Endothelial cell of umbilical vein (primary cell): Measurements from ENCODE around the gene SLC35G6. TPM values are rescaled to one million over a fixed set of nuclear protein-coding genes. Genes with fewer than 3 reads are reported as not detected.

Source experiments
- BruUV-seq: library from RNA; stranded (reverse); fragments of 400-500 nt; replicated peaks from 2 replicates; lab custom pipeline; 2021; lab: Mats Ljungman, UMichigan
- CTCF ChIA-PET: fragments of 300-600, 350-600 bp; sonication (Branson Sonifier 250); formaldehyde crosslinking; loops from one replicate; lab custom pipeline; 2021; ENCODE audit warnings: antibody characterized with exemption, inconsistent platforms; lab: Charles Lee
- POLR2A ChIA-PET: fragments of 300-600, 350-600 bp; sonication (Branson Sonifier 250); formaldehyde crosslinking; loops from one replicate; lab custom pipeline; 2021; ENCODE audit warnings: antibody characterized with exemption, inconsistent platforms; lab: Charles Lee
- DNase-seq: peaks from one replicate; pipeline ENCODE4 v3.0.0-alpha.2; 2011; ENCODE audit warnings: low read depth, low spot score
- FAIRE-seq: peaks from 2 replicates; lab custom pipeline; 2011; peaks lifted over from hg19 to GRCh38; lab: Jason Lieb, UNC
- H2AFZ ChIP-seq: 2 replicates; pipeline ENCODE4 v1.6.0; 2012; ENCODE audit warnings: low read depth, low read length, control low read depth, inconsistent platforms
- H3K27ac ChIP-seq: 2 replicates; pipeline ENCODE4 v1.5.1; 2011; ENCODE audit warnings: low read depth, mild to moderate bottlenecking, control low read depth, low read length, moderate library complexity; ENCODE audit not compliant: insufficient read depth
- H3K27me3 ChIP-seq, 2 experiments: 2 replicates each; pipeline versions ENCODE4 v1.6.0 to v1.6.1; 2011; ENCODE audit warnings: low read length in 2 of 2, mixed read lengths in 1 of 2; ENCODE audit not compliant: control insufficient read depth in 2 of 2, insufficient read depth in 2 of 2
- H3K36me3 ChIP-seq, 2 experiments: 2 replicates in 1 of 2; 3 replicates in 1 of 2; pipeline ENCODE4 v1.5.1; 2011; ENCODE audit warnings: low read length in 2 of 2, mild to moderate bottlenecking in 1 of 2, moderate library complexity in 1 of 2; ENCODE audit not compliant: control insufficient read depth in 2 of 2, insufficient read depth in 2 of 2; ENCODE audit errors: extremely low read depth in 1 of 2
- H3K4me1 ChIP-seq: 3 replicates; pipeline ENCODE4 v1.5.1; 2011; ENCODE audit warnings: mild to moderate bottlenecking, low read length; ENCODE audit not compliant: control insufficient read depth, insufficient read depth; ENCODE audit errors: extremely low read depth
- H3K4me2 ChIP-seq: 2 replicates; pipeline ENCODE4 v1.6.1; 2011; ENCODE audit warnings: low read length, control low read depth, mixed read lengths; ENCODE audit not compliant: insufficient read depth
- H3K4me3 ChIP-seq, 3 experiments: fragments of 200-600 bp in 1 of 3; sonication (generic), shearing (Covaris generic) in 1 of 3; replicated peaks in 1 of 3; 2 replicates each; pipeline ENCODE4 v1.5.1; 2011 to 2016; ENCODE audit warnings: control low read depth in 3 of 3, low read length in 3 of 3, mild to moderate bottlenecking in 2 of 3, inconsistent platforms in 1 of 3, low read depth in 1 of 3, moderate library complexity in 1 of 3; ENCODE audit not compliant: insufficient read depth in 1 of 3
- H3K79me2 ChIP-seq: 2 replicates; pipeline ENCODE4 v1.6.0; 2012; ENCODE audit warnings: low read length, inconsistent platforms; ENCODE audit not compliant: control insufficient read depth, insufficient read depth
- H3K9ac ChIP-seq: replicated peaks from 2 replicates; pipeline ENCODE3; 2011; ENCODE audit warnings: low read length, control low read depth; ENCODE audit not compliant: insufficient read depth; ENCODE audit errors: extremely low read depth
- H3K9me1 ChIP-seq: replicated peaks from 3 replicates; pipeline ENCODE4 v1.6.0; 2011; ENCODE audit warnings: mild to moderate bottlenecking, low read length; ENCODE audit not compliant: control insufficient read depth, insufficient read depth; ENCODE audit errors: extremely low read depth
- H3K9me3 ChIP-seq: replicated peaks from 2 replicates; pipeline ENCODE4 v1.5.1; 2012; ENCODE audit warnings: low read length, inconsistent platforms; ENCODE audit not compliant: control insufficient read depth, insufficient read depth
- H4K20me1 ChIP-seq: replicated peaks from 2 replicates; pipeline ENCODE3; 2011; ENCODE audit warnings: mild to moderate bottlenecking, low read length; ENCODE audit not compliant: control insufficient read depth, insufficient read depth; ENCODE audit errors: extremely low read depth
- EZH2 ChIP-seq: IDR thresholded peaks from 2 replicates; pipeline ENCODE4 v1.6.1; 2012; ENCODE audit warnings: borderline replicate concordance, low read depth, mild to moderate bottlenecking, moderate library complexity, low read length, inconsistent platforms; ENCODE audit not compliant: severe bottlenecking
- FOS ChIP-seq: IDR thresholded peaks from 2 replicates; pipeline ENCODE4 v1.6.1; 2011; ENCODE audit warnings: mild to moderate bottlenecking, low read length, moderate library complexity, borderline replicate concordance; ENCODE audit not compliant: insufficient read depth
- GATA2 ChIP-seq: IDR thresholded peaks from 2 replicates; pipeline ENCODE4 v1.7.0; 2011; ENCODE audit warnings: low read depth, mild to moderate bottlenecking, moderate library complexity, mixed read lengths, low read length; ENCODE audit not compliant: insufficient read length, insufficient read depth
- JUN ChIP-seq: IDR thresholded peaks from 2 replicates; pipeline ENCODE4 v1.6.1; 2011; ENCODE audit warnings: borderline replicate concordance, low read depth; ENCODE audit not compliant: insufficient read length, insufficient read depth
- MYC ChIP-seq: IDR thresholded peaks from one replicate; pipeline ENCODE4 v1.6.1; 2011; ENCODE audit warnings: mild to moderate bottlenecking, low read depth, low read length
- POLR2A ChIP-seq: IDR thresholded peaks from 2 replicates; pipeline ENCODE4 v1.6.1; 2012; ENCODE audit warnings: low read depth, mild to moderate bottlenecking, control low read depth, low read length
- POLR2AphosphoS5 ChIP-seq: IDR thresholded peaks from 2 replicates; pipeline ENCODE4 v1.6.1; 2012; ENCODE audit warnings: low read depth, mild to moderate bottlenecking, control low read depth, low read length, moderate library complexity; ENCODE audit not compliant: insufficient read depth
- dilution Hi-C: fragments of 300-500 bp; cut with MboI; formaldehyde crosslinking; loops from one replicate; pipeline ENCODE4 v1.15.0; 2019; ENCODE audit warnings: low sequenced_read_pairs; ENCODE audit not compliant: extremely low pct_ligation_motif_present
- intact Hi-C: fragments of 100-400 bp; cut with micrococcal nuclease; formaldehyde crosslinking; loops from one replicate; pipeline ENCODE4 v1.10.0; 2022
- polyA plus RNA-seq, 4 experiments: library from polyadenylated mRNA; depleted of rRNA in 3 of 4; stranded (reverse) in 3 of 4; unstranded in 1 of 4; fragments of >200 nt; gene quantifications; 2 replicates each; pipeline versions ENCODE4 v1.2.1 to v1.2.3, GENCODE V29; 2011 to 2012; ENCODE audit warnings: missing spikeins in 1 of 4
- total RNA-seq: library from RNA; stranded (reverse); gene quantifications from 2 replicates; pipeline ENCODE4 v1.2.3, GENCODE V29; 2021
- TF ChIP-seq, protein P1 (sequence below), 2 donors: IDR thresholded peaks; 1 replicate in 1 of 2; 2 replicates in 1 of 2; pipeline ENCODE4 v1.5.1; 2011; ENCODE audit warnings: low read length in 2 of 2, mild to moderate bottlenecking in 2 of 2, moderate library complexity in 2 of 2, control low read depth in 1 of 2, inconsistent platforms in 1 of 2, low read depth in 1 of 2; ENCODE audit not compliant: insufficient read depth in 1 of 2; ENCODE audit errors: extremely low read depth in 1 of 2
- TF ChIP-seq, protein P2 (sequence below): IDR thresholded peaks from 2 replicates; pipeline ENCODE4 v1.6.1; 2011; ENCODE audit not compliant: insufficient read depth, insufficient read length

SLC35G6 gene
- total and polyA plus RNA-seq, 2 donors (not counting 3 experiments of a cell fraction or from before 2014, with no cell fraction given) = not detected

DNA sequence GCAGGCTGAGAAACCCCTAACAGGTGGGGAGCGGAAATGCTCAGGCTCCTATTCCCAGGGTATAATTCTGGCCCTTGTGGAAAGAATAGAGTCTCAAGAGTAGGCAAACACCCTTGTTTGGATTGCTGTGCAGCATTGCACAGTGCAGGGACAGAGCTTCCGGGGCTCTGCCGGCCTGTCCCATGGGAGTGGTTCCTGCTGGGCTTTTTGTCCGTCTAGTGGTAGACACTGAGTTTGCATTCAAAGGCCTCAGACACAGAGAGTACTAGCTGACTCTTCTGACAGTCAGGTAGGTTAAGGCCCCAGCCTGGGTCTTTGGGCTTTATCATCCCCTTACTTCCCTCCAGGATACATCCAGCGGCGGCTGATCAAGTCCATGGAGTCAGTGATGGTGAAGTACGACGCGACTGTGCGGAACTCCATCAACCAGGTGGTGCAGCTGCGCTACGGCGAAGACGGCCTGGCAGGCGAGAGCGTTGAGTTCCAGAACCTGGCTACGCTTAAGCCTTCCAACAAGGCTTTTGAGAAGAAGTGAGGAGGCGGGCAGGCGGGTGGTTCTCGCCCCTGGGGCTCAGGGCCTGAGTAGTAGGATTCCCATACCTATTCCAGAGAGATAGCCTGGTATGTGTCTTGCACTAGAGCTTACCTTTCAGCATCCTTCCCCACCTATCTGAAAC lies 21.1 kb downstream of the SLC35G6 start:
- Histone ChIP-seq H2AFZ (no peak overlapping the region), H4K20me1 (no peaks in the 10 kb centered on the region), H3K9me3 (no peaks in the 10 kb centered on the region), H3K9ac (no peak overlapping the region), H3K36me3 (peaks cover 44 to 62% of the 10 kb centered on the region in 2 experiments), H3K4me1 (peaks cover 7% of the 10 kb centered on the region), H3K79me2 (peaks cover 5% of the 10 kb centered on the region), H3K4me3 (no peak overlapping the region), H3K9me1 (no peaks in the 10 kb centered on the region), H3K27ac (no peak overlapping the region), H3K27me3 (no peaks in the 10 kb centered on the region), H3K4me2 (no peak overlapping the region)
- no peak for DNase-seq
- intact Hi-C loops = no loop called here
- TF ChIP-seq MYC (no peak), POLR2A (no peak), EZH2 (no peak), JUN (no peak), FOS (no peak), GATA2 (no peak), POLR2AphosphoS5 (no peak)
- TF ChIP-seq, protein P1, sequence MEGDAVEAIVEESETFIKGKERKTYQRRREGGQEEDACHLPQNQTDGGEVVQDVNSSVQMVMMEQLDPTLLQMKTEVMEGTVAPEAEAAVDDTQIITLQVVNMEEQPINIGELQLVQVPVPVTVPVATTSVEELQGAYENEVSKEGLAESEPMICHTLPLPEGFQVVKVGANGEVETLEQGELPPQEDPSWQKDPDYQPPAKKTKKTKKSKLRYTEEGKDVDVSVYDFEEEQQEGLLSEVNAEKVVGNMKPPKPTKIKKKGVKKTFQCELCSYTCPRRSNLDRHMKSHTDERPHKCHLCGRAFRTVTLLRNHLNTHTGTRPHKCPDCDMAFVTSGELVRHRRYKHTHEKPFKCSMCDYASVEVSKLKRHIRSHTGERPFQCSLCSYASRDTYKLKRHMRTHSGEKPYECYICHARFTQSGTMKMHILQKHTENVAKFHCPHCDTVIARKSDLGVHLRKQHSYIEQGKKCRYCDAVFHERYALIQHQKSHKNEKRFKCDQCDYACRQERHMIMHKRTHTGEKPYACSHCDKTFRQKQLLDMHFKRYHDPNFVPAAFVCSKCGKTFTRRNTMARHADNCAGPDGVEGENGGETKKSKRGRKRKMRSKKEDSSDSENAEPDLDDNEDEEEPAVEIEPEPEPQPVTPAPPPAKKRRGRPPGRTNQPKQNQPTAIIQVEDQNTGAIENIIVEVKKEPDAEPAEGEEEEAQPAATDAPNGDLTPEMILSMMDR (IDR thresholded peaks at IDR 0.05; ENCODE audit: extremely low read depth in 1 of 2, insufficient read depth in 1 of 2, low read depth in 1 of 2, low read length in 2 of 2) = no peak
- TF ChIP-seq, protein P2, sequence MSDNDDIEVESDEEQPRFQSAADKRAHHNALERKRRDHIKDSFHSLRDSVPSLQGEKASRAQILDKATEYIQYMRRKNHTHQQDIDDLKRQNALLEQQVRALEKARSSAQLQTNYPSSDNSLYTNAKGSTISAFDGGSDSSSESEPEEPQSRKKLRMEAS = no peak
- CTCF ChIA-PET = interaction anchor here (0.5 to 2.6 kb wide), 8 partner anchors 15 to 221 kb away, joined by 3 to 12 read pairs (median 4); partner anchors contain the start of genes CHRNB1 and SLC2A4
- POLR2A ChIA-PET = no interaction called here
- no peak for FAIRE-seq
- dilution Hi-C loops = no loop called here
- no TSS peak for BruUV-seq
